ENCODE results near the gene TBC1D17.

DNA sequence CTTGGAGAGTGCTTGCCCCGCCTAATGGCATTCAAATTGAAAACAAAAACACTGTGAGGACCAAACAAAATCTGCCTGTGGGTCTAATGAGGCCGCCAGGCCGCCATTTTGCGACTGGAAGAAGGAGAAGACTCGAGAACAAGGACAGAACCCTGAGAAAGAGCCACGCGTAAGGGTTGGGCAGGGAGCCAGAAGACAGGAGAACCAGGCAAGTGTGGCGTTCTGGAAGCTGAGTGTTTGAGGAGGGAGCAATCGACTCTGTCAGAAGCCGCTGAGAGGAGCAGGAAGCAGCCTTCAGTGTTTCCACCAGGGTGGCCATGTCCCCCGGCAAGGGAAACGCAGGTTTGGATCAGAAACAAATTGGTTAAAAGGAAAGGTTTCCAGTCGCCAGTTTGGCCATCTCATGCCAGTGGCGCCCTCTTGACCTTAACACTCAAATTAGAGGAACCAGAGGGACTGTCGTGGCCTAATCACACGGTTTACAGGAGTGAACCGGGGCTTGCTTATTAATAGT lies 36.7 kb upstream of the TBC1D17 start:
- TF ChIP-seq, protein P1, sequence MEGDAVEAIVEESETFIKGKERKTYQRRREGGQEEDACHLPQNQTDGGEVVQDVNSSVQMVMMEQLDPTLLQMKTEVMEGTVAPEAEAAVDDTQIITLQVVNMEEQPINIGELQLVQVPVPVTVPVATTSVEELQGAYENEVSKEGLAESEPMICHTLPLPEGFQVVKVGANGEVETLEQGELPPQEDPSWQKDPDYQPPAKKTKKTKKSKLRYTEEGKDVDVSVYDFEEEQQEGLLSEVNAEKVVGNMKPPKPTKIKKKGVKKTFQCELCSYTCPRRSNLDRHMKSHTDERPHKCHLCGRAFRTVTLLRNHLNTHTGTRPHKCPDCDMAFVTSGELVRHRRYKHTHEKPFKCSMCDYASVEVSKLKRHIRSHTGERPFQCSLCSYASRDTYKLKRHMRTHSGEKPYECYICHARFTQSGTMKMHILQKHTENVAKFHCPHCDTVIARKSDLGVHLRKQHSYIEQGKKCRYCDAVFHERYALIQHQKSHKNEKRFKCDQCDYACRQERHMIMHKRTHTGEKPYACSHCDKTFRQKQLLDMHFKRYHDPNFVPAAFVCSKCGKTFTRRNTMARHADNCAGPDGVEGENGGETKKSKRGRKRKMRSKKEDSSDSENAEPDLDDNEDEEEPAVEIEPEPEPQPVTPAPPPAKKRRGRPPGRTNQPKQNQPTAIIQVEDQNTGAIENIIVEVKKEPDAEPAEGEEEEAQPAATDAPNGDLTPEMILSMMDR (IDR thresholded peaks at IDR 0.05; ENCODE audit: low read length) = no peak
- TF ChIP-seq EZH2 (optimal IDR thresholded peaks at IDR 0.05; ENCODE audit: low read depth, low read length) (no peak), EZH2phosphoT487 (IDR thresholded peaks at IDR 0.05; ENCODE audit: low read length) (no peak)

Measured in MM.1S (cell line).